Measurements from ENCODE around the gene SLC10A7. TPM values are rescaled to one million over a fixed set of nuclear protein-coding genes. Genes with fewer than 3 reads are reported as not detected.
"Not testable (repeated sequence)": the region's sequence is repeated elsewhere in the genome, so short reads cannot be mapped to it uniquely, and the experiment has no call there.

SLC10A7 gene
- polyA plus RNA-seq, 6 donors from 2014 or later = 4.1 to 13.6 (median 8.0) TPM

GRCh38 chr4:146367347-146367746 lies 154.4 kb downstream of the SLC10A7 start:
- no peak overlapping the region for H3K27ac Mint-ChIP-seq

GRCh38 chr4:146359771-146360170 lies 162.0 kb downstream of the SLC10A7 start:
- ATAC-seq (ENCODE audit: low read depth in 2 of 2) = no peak

More at GRCh38 chr4:146367347-146367746, 154.4 kb downstream of the SLC10A7 start:
- peaks cover 11 to 21% of the 10 kb centered on the region in 2 donors for H3K36me3 Mint-ChIP-seq
- peaks cover 0 to 13% (median 8%) of the 10 kb centered on the region in 3 donors for H3K4me1 Mint-ChIP-seq
- H3K9me3 Mint-ChIP-seq = peaks cover 8 to 14% (median 10%) of the 10 kb centered on the region in 7 donors
- H3K27me3 Mint-ChIP-seq = no peaks in the 10 kb centered on the region
- no peak for ATAC-seq (ENCODE audit: low read depth in 2 of 2)
- no peak for DNase-seq
- H3K4me3 Mint-ChIP-seq = no peak overlapping the region

GRCh38 chr4:146350114-146350513 lies 171.6 kb downstream of the SLC10A7 start:
- H3K4me1 Mint-ChIP-seq; H3K36me3 Mint-ChIP-seq; ATAC-seq (ENCODE audit: low read depth in 2 of 2); H3K9me3 Mint-ChIP-seq; DNase-seq; H3K27ac Mint-ChIP-seq; H3K27me3 Mint-ChIP-seq: not testable (repeated sequence)
- H3K4me3 Mint-ChIP-seq = peak overlapping the region in 2 of 8 donors; percentile 36 to 56

More at GRCh38 chr4:146359771-146360170, 162.0 kb downstream of the SLC10A7 start:
- no peak overlapping the region for H3K4me3 Mint-ChIP-seq
- no peaks in the 10 kb centered on the region for H3K27me3 Mint-ChIP-seq
- no peak overlapping the region for H3K27ac Mint-ChIP-seq
- DNase-seq = no peak
- H3K4me1 Mint-ChIP-seq = peaks cover 0 to 4% (median 0%) of the 10 kb centered on the region in 3 donors
- peaks cover 11 to 28% (median 17%) of the 10 kb centered on the region in 7 donors for H3K9me3 Mint-ChIP-seq
- H3K36me3 Mint-ChIP-seq = peaks cover 21 to 32% of the 10 kb centered on the region in 2 donors

- no peaks in the 10 kb centered on the region for H3K27me3 Mint-ChIP-seq
- peak overlapping the region in 1 of 6 donors; percentile 67 for H3K27ac Mint-ChIP-seq
- DNase-seq (no peak), ATAC-seq (ENCODE audit: low read depth in 2 of 2) (no peak)
- peaks cover 0 to 7% (median 4%) of the 10 kb centered on the region in 3 donors for H3K4me1 Mint-ChIP-seq
- H3K9me3 Mint-ChIP-seq = peaks cover 0 to 4% (median 0%) of the 10 kb centered on the region in 7 donors
- peak overlapping the region in 2 of 8 donors; percentile 16 to 36 for H3K4me3 Mint-ChIP-seq
- H3K36me3 Mint-ChIP-seq = no peaks in the 10 kb centered on the region
These were observed 172.4 kb downstream of the SLC10A7 start for GRCh38 chr4:146349306-146349705.

GRCh38 chr4:146347822-146348221 lies 173.9 kb downstream of the SLC10A7 start:
- no peak for DNase-seq
- Mint-ChIP-seq H3K27ac (peak overlapping the region in 1 of 6 donors; percentile 16), H3K9me3 (peaks cover 0 to 4% (median 0%) of the 10 kb centered on the region in 7 donors), H3K4me3 (no peak overlapping the region), H3K27me3 (no peaks in the 10 kb centered on the region), H3K36me3 (no peaks in the 10 kb centered on the region), H3K4me1 (peaks cover 4 to 14% (median 10%) of the 10 kb centered on the region in 3 donors)
- ATAC-seq (ENCODE audit: low read depth in 2 of 2) = no peak

GRCh38 chr4:146346276-146346675 lies 175.5 kb downstream of the SLC10A7 start:
- ATAC-seq (ENCODE audit: low read depth in 2 of 2) (no peak), DNase-seq (no peak)
- Mint-ChIP-seq H3K36me3 (no peaks in the 10 kb centered on the region), H3K4me3 (no peak overlapping the region), H3K27ac (no peak overlapping the region), H3K9me3 (peaks cover 0 to 3% (median 0%) of the 10 kb centered on the region in 7 donors), H3K4me1 (peaks cover 4 to 14% (median 10%) of the 10 kb centered on the region in 3 donors), H3K27me3 (no peaks in the 10 kb centered on the region)

- Mint-ChIP-seq H3K4me1 (peaks cover 4 to 10% (median 7%) of the 10 kb centered on the region in 3 donors), H3K4me3 (no peak overlapping the region), H3K27ac (no peak overlapping the region), H3K36me3 (no peaks in the 10 kb centered on the region), H3K9me3 (no peaks in the 10 kb centered on the region), H3K27me3 (no peaks in the 10 kb centered on the region)
- ATAC-seq (ENCODE audit: low read depth in 2 of 2) (no peak), DNase-seq (no peak)
These were observed 178.0 kb downstream of the SLC10A7 start for GRCh38 chr4:146343776-146344175.

- H3K4me3 Mint-ChIP-seq = no peak overlapping the region
- DNase-seq = no peak
- no peaks in the 10 kb centered on the region for H3K27me3 Mint-ChIP-seq
- no peaks in the 10 kb centered on the region for H3K36me3 Mint-ChIP-seq
- peaks cover 4 to 10% (median 7%) of the 10 kb centered on the region in 3 donors for H3K4me1 Mint-ChIP-seq
- ATAC-seq (ENCODE audit: low read depth in 2 of 2) = peak; percentile 55 to 59
- H3K27ac Mint-ChIP-seq = peak overlapping the region in 1 of 6 donors; percentile 51
- no peaks in the 10 kb centered on the region for H3K9me3 Mint-ChIP-seq
These were observed 178.5 kb downstream of the SLC10A7 start for GRCh38 chr4:146343199-146343598.

- Mint-ChIP-seq H3K4me3 (no peak overlapping the region), H3K9me3 (no peaks in the 10 kb centered on the region), H3K27ac (no peak overlapping the region), H3K4me1 (peaks cover 4 to 10% (median 7%) of the 10 kb centered on the region in 3 donors), H3K36me3 (no peaks in the 10 kb centered on the region), H3K27me3 (no peaks in the 10 kb centered on the region)
- no peak for ATAC-seq (ENCODE audit: low read depth in 2 of 2)
- DNase-seq = no peak
These were observed 179.0 kb downstream of the SLC10A7 start for GRCh38 chr4:146342600-146343192.

GRCh38 chr4:146340798-146341197 lies 180.9 kb downstream of the SLC10A7 start:
- Mint-ChIP-seq H3K4me1 (peaks cover 0 to 10% (median 7%) of the 10 kb centered on the region in 3 donors), H3K27ac (no peak overlapping the region), H3K36me3 (no peaks in the 10 kb centered on the region), H3K4me3 (no peak overlapping the region), H3K27me3 (no peaks in the 10 kb centered on the region), H3K9me3 (no peaks in the 10 kb centered on the region)
- no peak for DNase-seq
- ATAC-seq (ENCODE audit: low read depth in 2 of 2) = no peak

- no peak overlapping the region for H3K27ac Mint-ChIP-seq
- H3K4me1 Mint-ChIP-seq = peaks cover 0 to 7% (median 7%) of the 10 kb centered on the region in 3 donors
- no peak overlapping the region for H3K4me3 Mint-ChIP-seq
- H3K36me3 Mint-ChIP-seq = no peaks in the 10 kb centered on the region
- no peak for ATAC-seq (ENCODE audit: low read depth in 2 of 2)
- no peaks in the 10 kb centered on the region for H3K9me3 Mint-ChIP-seq
- no peak for DNase-seq
- no peaks in the 10 kb centered on the region for H3K27me3 Mint-ChIP-seq
These were observed 183.2 kb downstream of the SLC10A7 start for GRCh38 chr4:146338512-146338911.

GRCh38 chr4:146336410-146336807 lies 185.3 kb downstream of the SLC10A7 start:
- Mint-ChIP-seq H3K4me3 (no peak overlapping the region), H3K27ac (no peak overlapping the region), H3K9me3 (no peaks in the 10 kb centered on the region), H3K36me3 (no peaks in the 10 kb centered on the region), H3K27me3 (no peaks in the 10 kb centered on the region), H3K4me1 (no peaks in the 10 kb centered on the region)
- no peak for DNase-seq
- ATAC-seq (ENCODE audit: low read depth in 2 of 2) = no peak

- Mint-ChIP-seq H3K4me3 (no peak overlapping the region), H3K27ac (peak overlapping the region in 1 of 6 donors; percentile 40), H3K9me3 (no peaks in the 10 kb centered on the region), H3K36me3 (no peaks in the 10 kb centered on the region), H3K4me1 (no peaks in the 10 kb centered on the region), H3K27me3 (no peaks in the 10 kb centered on the region)
- DNase-seq (no peak), ATAC-seq (ENCODE audit: low read depth in 2 of 2) (no peak)
These were observed 185.9 kb downstream of the SLC10A7 start for GRCh38 chr4:146335763-146336409.

- ATAC-seq (ENCODE audit: low read depth in 2 of 2) (no peak), DNase-seq (no peak)
- no peaks in the 10 kb centered on the region for H3K9me3 Mint-ChIP-seq
- no peak overlapping the region for H3K27ac Mint-ChIP-seq
- H3K4me3 Mint-ChIP-seq = no peak overlapping the region
- no peaks in the 10 kb centered on the region for H3K36me3 Mint-ChIP-seq
- H3K27me3 Mint-ChIP-seq = no peaks in the 10 kb centered on the region
- no peaks in the 10 kb centered on the region for H3K4me1 Mint-ChIP-seq
These were observed 186.8 kb downstream of the SLC10A7 start for GRCh38 chr4:146334862-146335449.
